Measurements from ENCODE around the gene PROCA1.
"Not testable (repeated sequence)": the region's sequence is repeated elsewhere in the genome, so short reads cannot be mapped to it uniquely, and the experiment has no call there.

Gene PROCA1

GRCh38 chr17:28744104-28744971 is 32.6 kb upstream of the PROCA1 start:
- DNase-seq: peak; percentile 42 to 83 (median 64)

GRCh38 chr17:28743243-28744103 is 31.8 kb upstream of the PROCA1 start, which contains the start of gene TRAF4:
Gene TRAF4 (plus strand): TSS chr17:28744011. CDS start chr17:28744113, 102 bp downstream.
- DNase-seq: peak; percentile 42 to 83 (median 70)

- DNase-seq: no peak
These were observed 30.0 kb upstream of the PROCA1 start for GRCh38 chr17:28741358-28742349.

- no peak for DNase-seq
These were observed 29.0 kb upstream of the PROCA1 start for GRCh38 chr17:28740406-28741357.

- peak in 4 of 6 experiments; percentile 8 to 37 (median 17) for DNase-seq
These were observed 27.1 kb upstream of the PROCA1 start for GRCh38 chr17:28738680-28739384.

- DNase-seq: no peak
These were observed 26.3 kb upstream of the PROCA1 start for GRCh38 chr17:28737770-28738679.

- no peak for DNase-seq
These were observed 25.6 kb upstream of the PROCA1 start for GRCh38 chr17:28737316-28737715.

GRCh38 chr17:28735913-28736769 is 24.5 kb upstream of the PROCA1 start:
- not testable (repeated sequence) for DNase-seq

GRCh38 chr17:28735242-28735722 is 23.6 kb upstream of the PROCA1 start:
- DNase-seq: no peak

- DNase-seq: no peak
These were observed 23.1 kb upstream of the PROCA1 start for GRCh38 chr17:28734712-28735241.

GRCh38 chr17:28733346-28733745 is 21.7 kb upstream of the PROCA1 start:
- DNase-seq: no peak

GRCh38 chr17:28729950-28730330 is 18.3 kb upstream of the PROCA1 start:
- DNase-seq: no peak

GRCh38 chr17:28728364-28729200 is 16.9 kb upstream of the PROCA1 start, which contains the start of gene NEK8:
Gene NEK8 (plus strand): TSS chr17:28728788. CDS start chr17:28728814, 26 bp downstream.
- peak; percentile 95 to 100 (median 98) for DNase-seq

GRCh38 chr17:28726627-28727491 is 15.2 kb upstream of the PROCA1 start:
- peak; percentile 76 to 90 (median 84) for DNase-seq

GRCh38 chr17:28726226-28726626 is 14.5 kb upstream of the PROCA1 start, which contains the start of gene TLCD1:
Gene TLCD1 (minus strand): TSS chr17:28726233. CDS start chr17:28726097, 136 bp downstream.
- DNase-seq: peak; percentile 39 to 68 (median 50)
